ENCODE data around the gene G3BP2.

DNA sequence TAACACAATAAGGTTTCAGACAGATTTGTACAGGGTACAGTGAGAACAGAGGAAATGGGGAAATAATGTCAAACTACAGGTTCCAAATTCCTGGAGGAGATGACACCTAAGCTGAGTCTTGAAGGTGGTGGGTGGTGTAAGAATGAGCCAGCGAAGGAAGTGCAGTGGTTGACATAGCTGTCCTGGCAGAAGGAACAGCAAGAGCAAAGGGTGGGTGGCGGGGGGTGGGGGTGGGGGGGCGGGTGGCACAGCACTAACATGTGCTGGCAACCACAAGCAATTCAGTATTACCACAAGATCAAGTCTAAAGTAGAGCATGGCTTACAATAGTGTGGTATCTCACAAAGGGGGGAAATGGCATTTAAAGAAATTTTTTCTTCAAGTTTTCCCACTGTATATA is 13.1 kb upstream of the G3BP2 start:
- TF ChIP-seq POLR2A (IDR thresholded peaks at IDR 0.05; ENCODE audit: low read length) (no peak), GATA1 (IDR thresholded peaks at IDR 0.05; ENCODE audit: low read depth, low read length) (no peak)
